ENCODE measurements around the gene CREB5.

GRCh38 chr7:28762651-28763050, 350.3 kb downstream of the CREB5 start:
- TF ChIP-seq CTCF (conservative IDR thresholded peaks at IDR 0.05; ENCODE audit: low read depth, low read length) (no peak), EZH2phosphoT487 (IDR thresholded peaks at IDR 0.05; ENCODE audit: borderline replicate concordance, low read length) (no peak), EZH2 (IDR thresholded peaks at IDR 0.05; ENCODE audit: low read length, unreplicated experiment) (no peak)

Data from PC-3 (cell line).